ENCODE measurements around the gene ALDH1B1. TPM values are rescaled to one million over a fixed set of nuclear protein-coding genes. Genes with fewer than 3 reads are reported as not detected.
A peak's percentile ranks its signal among the peaks of the same experiment; 100 is the strongest.

The ALDH1B1 gene
- total and polyA plus RNA-seq, 9 of the 15 experiments (the other 6 are each of a cell fraction or from before 2014, with no cell fraction given) = 8.6 to 46.5 (median 30.8) TPM

GRCh38 chr9:38392235-38393127 lies at the start of gene ALDH1B1 (continued):
- TF ChIP-seq TSC22D4 (tag; IDR thresholded peaks at IDR 0.05) (no peak), STAT6 (CRISPR knock-in tag; IDR thresholded peaks at IDR 0.05) (peak; percentile 91), NONO (IDR thresholded peaks at IDR 0.05; ENCODE audit: low read depth in 2 of 2, low read length in 1 of 2) (no peak), CREM (IDR thresholded peaks at IDR 0.05; ENCODE audit: low read depth) (peak; percentile 64), TGIF2 (CRISPR knock-in tag; IDR thresholded peaks at IDR 0.05) (no peak; the same call in 1 of the 2 replicates), RFX1 (IDR thresholded peaks at IDR 0.05) (no peak), ZBTB17 (CRISPR knock-in tag; IDR thresholded peaks at IDR 0.05) (no peak), ZNF561 (CRISPR knock-in tag; conservative IDR thresholded peaks at IDR 0.05) (no peak), ZBED1 (IDR thresholded peaks at IDR 0.05) (0 out of 2 replicates have a peak, but pooled peaks have one; percentile 44), TCF7 (IDR thresholded peaks at IDR 0.05; ENCODE audit: borderline replicate concordance) (no peak), TOE1 (IDR thresholded peaks at IDR 0.05; ENCODE audit: borderline replicate concordance) (peak; percentile 35; the same call in 1 of the 2 replicates), TOE1 (CRISPR knock-in tag; IDR thresholded peaks at IDR 0.05; ENCODE audit: borderline replicate concordance, low read depth) (no peak), U2AF2 (optimal IDR thresholded peaks at IDR 0.05; ENCODE audit: low read depth, low read length) (no peak), ZNF140 (CRISPR knock-in tag; IDR thresholded peaks at IDR 0.05) (no peak)
- TF ChIP-seq, protein P1, sequence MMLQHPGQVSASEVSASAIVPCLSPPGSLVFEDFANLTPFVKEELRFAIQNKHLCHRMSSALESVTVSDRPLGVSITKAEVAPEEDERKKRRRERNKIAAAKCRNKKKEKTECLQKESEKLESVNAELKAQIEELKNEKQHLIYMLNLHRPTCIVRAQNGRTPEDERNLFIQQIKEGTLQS (IDR thresholded peaks at IDR 0.05) = no peak
- TF ChIP-seq, protein P1 (CRISPR knock-in tag; conservative IDR thresholded peaks at IDR 0.05) = no peak
- TF ChIP-seq, protein P2, sequence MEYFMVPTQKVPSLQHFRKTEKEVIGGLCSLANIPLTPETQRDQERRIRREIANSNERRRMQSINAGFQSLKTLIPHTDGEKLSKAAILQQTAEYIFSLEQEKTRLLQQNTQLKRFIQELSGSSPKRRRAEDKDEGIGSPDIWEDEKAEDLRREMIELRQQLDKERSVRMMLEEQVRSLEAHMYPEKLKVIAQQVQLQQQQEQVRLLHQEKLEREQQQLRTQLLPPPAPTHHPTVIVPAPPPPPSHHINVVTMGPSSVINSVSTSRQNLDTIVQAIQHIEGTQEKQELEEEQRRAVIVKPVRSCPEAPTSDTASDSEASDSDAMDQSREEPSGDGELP (CRISPR knock-in tag; IDR thresholded peaks at IDR 0.05; ENCODE audit: borderline replicate concordance) = peak; percentile 70
- TF ChIP-seq, protein P3, sequence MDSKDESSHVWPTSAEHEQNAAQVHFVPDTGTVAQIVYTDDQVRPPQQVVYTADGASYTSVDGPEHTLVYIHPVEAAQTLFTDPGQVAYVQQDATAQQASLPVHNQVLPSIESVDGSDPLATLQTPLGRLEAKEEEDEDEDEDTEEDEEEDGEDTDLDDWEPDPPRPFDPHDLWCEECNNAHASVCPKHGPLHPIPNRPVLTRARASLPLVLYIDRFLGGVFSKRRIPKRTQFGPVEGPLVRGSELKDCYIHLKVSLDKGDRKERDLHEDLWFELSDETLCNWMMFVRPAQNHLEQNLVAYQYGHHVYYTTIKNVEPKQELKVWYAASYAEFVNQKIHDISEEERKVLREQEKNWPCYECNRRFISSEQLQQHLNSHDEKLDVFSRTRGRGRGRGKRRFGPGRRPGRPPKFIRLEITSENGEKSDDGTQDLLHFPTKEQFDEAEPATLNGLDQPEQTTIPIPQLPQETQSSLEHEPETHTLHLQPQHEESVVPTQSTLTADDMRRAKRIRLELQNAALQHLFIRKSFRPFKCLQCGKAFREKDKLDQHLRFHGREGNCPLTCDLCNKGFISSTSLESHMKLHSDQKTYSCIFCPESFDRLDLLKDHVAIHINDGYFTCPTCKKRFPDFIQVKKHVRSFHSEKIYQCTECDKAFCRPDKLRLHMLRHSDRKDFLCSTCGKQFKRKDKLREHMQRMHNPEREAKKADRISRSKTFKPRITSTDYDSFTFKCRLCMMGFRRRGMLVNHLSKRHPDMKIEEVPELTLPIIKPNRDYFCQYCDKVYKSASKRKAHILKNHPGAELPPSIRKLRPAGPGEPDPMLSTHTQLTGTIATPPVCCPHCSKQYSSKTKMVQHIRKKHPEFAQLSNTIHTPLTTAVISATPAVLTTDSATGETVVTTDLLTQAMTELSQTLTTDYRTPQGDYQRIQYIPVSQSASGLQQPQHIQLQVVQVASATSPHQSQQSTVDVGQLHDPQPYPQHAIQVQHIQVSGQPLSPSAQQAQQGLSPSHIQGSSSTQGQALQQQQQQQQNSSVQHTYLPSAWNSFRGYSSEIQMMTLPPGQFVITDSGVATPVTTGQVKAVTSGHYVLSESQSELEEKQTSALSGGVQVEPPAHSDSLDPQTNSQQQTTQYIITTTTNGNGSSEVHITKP (IDR thresholded peaks at IDR 0.05; ENCODE audit: partially characterized antibody) = no peak
